K562 (cell line): ENCODE measurements around the gene CBLL1. TPM values are rescaled to one million over a fixed set of nuclear protein-coding genes. Genes with fewer than 3 reads are reported as not detected.

Experiments
- FOXA3 ChIP-seq, 2 experiments: fragments of 450-650 bp in 1 of 2; sonication (generic) in 1 of 2; formaldehyde crosslinking; IDR thresholded peaks in 1 of 2; conservative IDR thresholded peaks in 1 of 2; 2 replicates each; pipeline versions ENCODE4 v1.4.0 to v1.8.0; 2020 to 2022; ENCODE audit warnings: mild to moderate bottlenecking in 2 of 2, missing genetic modification reagents in 1 of 2
- FOXJ3 ChIP-seq: sonication (generic); formaldehyde crosslinking; IDR thresholded peaks from 2 replicates; pipeline ENCODE4 v1.4.0; 2020; ENCODE audit warnings: mild to moderate bottlenecking, missing genetic modification reagents
- KAT8 ChIP-seq: fragments of 450-650 bp; IDR thresholded peaks from 2 replicates; pipeline ENCODE4 v1.6.1; 2016; ENCODE audit warnings: low read depth, mild to moderate bottlenecking
- MED1 ChIP-seq: sonication (generic); formaldehyde crosslinking; IDR thresholded peaks from 2 replicates; pipeline ENCODE4 v1.8.1; 2023; ENCODE audit warnings: missing genetic modification reagents, borderline replicate concordance
- NBN ChIP-seq: fragments of 450-650 bp; IDR thresholded peaks from 2 replicates; pipeline ENCODE4 v1.6.1; 2016; ENCODE audit warnings: low read depth, mild to moderate bottlenecking
- NCOR1 ChIP-seq: fragments of 450-650 bp; IDR thresholded peaks from 2 replicates; pipeline ENCODE4 v1.6.1; 2016; ENCODE audit warnings: mild to moderate bottlenecking, moderate library complexity
- NFIC ChIP-seq: fragments of 450-650 bp; IDR thresholded peaks from 2 replicates; pipeline ENCODE4 v1.6.1; 2017; ENCODE audit warnings: mild to moderate bottlenecking, inconsistent platforms
- RNF219 ChIP-seq: fragments of 250-450 bp; sonication (Bioruptor Pico); IDR thresholded peaks from 2 replicates; pipeline ENCODE4 v1.5.0; 2022; ENCODE audit warnings: mild to moderate bottlenecking
- ZNF23 ChIP-seq: fragments of 250-450 bp; sonication (Bioruptor Pico); IDR thresholded peaks from 2 replicates; pipeline ENCODE4 v1.4.0; 2020; ENCODE audit warnings: mild to moderate bottlenecking
- ZNF263 ChIP-seq: sonication (generic); formaldehyde crosslinking; IDR thresholded peaks from 2 replicates; pipeline ENCODE4 v1.8.0; 2022; ENCODE audit warnings: mild to moderate bottlenecking, missing genetic modification reagents, borderline replicate concordance
- ZNF717 ChIP-seq: fragments of 250-450 bp; sonication (Bioruptor Pico); IDR thresholded peaks from 2 replicates; pipeline ENCODE4 v1.5.0; 2021
- polyA plus RNA-seq, 8 experiments: library from polyadenylated mRNA; depleted of rRNA in 4 of 8; stranded (reverse) in 5 of 8; unstranded in 3 of 8; fragments of >200 nt; fragmentation: Nextera tagmentation in 2 of 8; fragmentation: Illumina TruSeq in 1 of 8; extraction: Ambion mirVana in 2 of 8; extraction: Trizol in 1 of 8; gene quantifications; 2 replicates each; pipeline versions ENCODE4 v1.2.1 to v1.2.3, GENCODE V29; 2011 to 2014; ENCODE audit warnings: inconsistent platforms in 1 of 8, missing spikeins in 1 of 8
- total RNA-seq, 7 experiments: library from RNA; depleted of rRNA in 6 of 7; stranded (reverse); fragments of >200 nt in 6 of 7; fragmentation: Illumina TruSeq in 2 of 7; extraction: Trizol in 2 of 7; gene quantifications; 2 replicates each; pipeline versions ENCODE4 v1.2.1 to v1.2.3, GENCODE V29; 2011 to 2021; ENCODE audit warnings: low replicate concordance in 1 of 7
- TF ChIP-seq, protein P1 (sequence below): sonication (generic); formaldehyde crosslinking; IDR thresholded peaks from 2 replicates; pipeline ENCODE4 v1.8.1; 2023; ENCODE audit warnings: mild to moderate bottlenecking, missing genetic modification reagents

Gene CBLL1
- total and polyA plus RNA-seq, 9 of the 15 experiments (the other 6 are each of a cell fraction or from before 2014, with no cell fraction given) = 14.7 to 67.9 (median 35.4) TPM

DNA sequence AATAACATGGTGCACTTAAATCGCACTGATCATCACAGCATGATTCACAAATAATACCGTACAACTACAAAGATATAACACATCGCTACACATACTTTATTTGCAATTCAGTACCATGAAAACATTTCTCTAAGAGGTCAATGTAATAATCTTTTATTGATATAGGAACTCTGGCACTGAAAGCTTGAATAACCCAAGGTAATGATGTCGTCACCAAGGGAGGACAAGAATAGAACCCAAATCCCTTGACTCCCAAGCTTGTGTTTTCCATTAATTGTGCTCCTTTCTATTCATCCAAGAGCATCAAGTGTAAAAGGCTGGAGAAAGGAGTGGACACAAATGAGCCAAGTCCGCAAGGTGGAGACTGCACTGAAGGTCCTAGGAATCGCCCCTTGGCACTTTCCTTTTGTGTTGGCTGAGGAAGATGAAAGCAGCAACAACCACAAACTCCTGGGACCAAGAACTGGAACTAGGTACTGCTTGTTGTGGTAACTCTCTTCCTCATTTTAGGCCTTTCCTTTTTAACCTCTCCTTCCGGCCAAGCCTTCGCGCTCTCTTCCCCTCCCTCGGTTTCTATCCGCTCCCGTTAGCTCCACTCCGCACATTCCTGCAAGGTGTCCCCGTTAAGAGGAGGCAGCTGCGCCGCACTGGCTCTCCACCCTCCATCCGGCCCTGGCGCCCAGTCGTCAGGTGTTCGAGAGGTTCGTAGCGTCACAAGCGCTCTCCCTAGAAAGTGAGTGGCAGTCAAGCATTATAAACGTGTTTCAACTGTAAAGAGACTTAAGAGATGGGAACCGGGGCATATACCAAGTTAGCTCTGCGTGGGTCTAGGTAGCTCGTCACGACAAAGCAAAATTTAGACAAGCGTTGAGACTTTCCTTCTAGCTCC is 1.0 kb upstream of the CBLL1 start (continued):
- TF ChIP-seq NCOR1 (no peak), NBN (no peak; the same call in none of the 2 replicates), MED1 (CRISPR knock-in tag) (no peak), NFIC (peak; percentile 8; the same call in 1 of the 2 replicates), KAT8 (no peak), ZNF23 (CRISPR knock-in tag) (no peak; the same call in 1 of the 2 replicates), RNF219 (no peak), ZNF263 (CRISPR knock-in tag) (no peak; the same call in 1 of the 2 replicates), FOXJ3 (CRISPR knock-in tag) (no peak), FOXA3 (CRISPR knock-in tag; conservative IDR thresholded peaks at IDR 0.05 in 1 of 2, IDR thresholded peaks at IDR 0.05 in 1 of 2) (no peak), ZNF717 (CRISPR knock-in tag) (no peak)
- TF ChIP-seq, protein P1, sequence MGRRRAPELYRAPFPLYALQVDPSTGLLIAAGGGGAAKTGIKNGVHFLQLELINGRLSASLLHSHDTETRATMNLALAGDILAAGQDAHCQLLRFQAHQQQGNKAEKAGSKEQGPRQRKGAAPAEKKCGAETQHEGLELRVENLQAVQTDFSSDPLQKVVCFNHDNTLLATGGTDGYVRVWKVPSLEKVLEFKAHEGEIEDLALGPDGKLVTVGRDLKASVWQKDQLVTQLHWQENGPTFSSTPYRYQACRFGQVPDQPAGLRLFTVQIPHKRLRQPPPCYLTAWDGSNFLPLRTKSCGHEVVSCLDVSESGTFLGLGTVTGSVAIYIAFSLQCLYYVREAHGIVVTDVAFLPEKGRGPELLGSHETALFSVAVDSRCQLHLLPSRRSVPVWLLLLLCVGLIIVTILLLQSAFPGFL (CRISPR knock-in tag) = no peak; the same call in 1 of the 2 replicates
